GM23338 (cell line): ENCODE measurements around the gene UTS2. TPM values are rescaled to one million over a fixed set of nuclear protein-coding genes. Genes with fewer than 3 reads are reported as not detected.

ENCODE experiments used
- ATAC-seq: fragments of 200-7000 bp; cut with Tn5 transposase; 3 replicates; pipeline ENCODE4 v1.9.1; 2020
- DNase-seq: peaks from one replicate; pipeline ENCODE4 v3.0.0-alpha.2; 2015; ENCODE audit warnings: low spot score
- H2AFZ ChIP-seq: fragments of 200-600 bp; sonication (generic); 2 replicates; pipeline ENCODE4 v1.8.0; 2016; ENCODE audit warnings: antibody characterized with exemption, mild to moderate bottlenecking, moderate library complexity
- H3F3A ChIP-seq: fragments of 200-600 bp; sonication (generic); replicated peaks from 2 replicates; pipeline ENCODE4 v1.8.0; 2017; ENCODE audit warnings: antibody characterized with exemption, mixed run types, low read depth
- H3K27ac ChIP-seq: fragments of 200-600 bp; sonication (generic); 2 replicates; pipeline ENCODE4 v1.6.1; 2016; ENCODE audit warnings: low read depth
- H3K27me3 ChIP-seq: fragments of 200-600 bp; sonication (generic); 2 replicates; pipeline ENCODE4 v1.8.0; 2016; ENCODE audit warnings: mild to moderate bottlenecking, mixed run types, moderate library complexity; ENCODE audit not compliant: insufficient read depth
- H3K36me3 ChIP-seq: fragments of 200-600 bp; sonication (generic); 2 replicates; pipeline ENCODE4 v1.8.0; 2016; ENCODE audit warnings: mild to moderate bottlenecking; ENCODE audit not compliant: insufficient read depth
- H3K4me1 ChIP-seq: fragments of 200-600 bp; sonication (generic); 2 replicates; pipeline ENCODE4 v1.8.0; 2016; ENCODE audit warnings: mild to moderate bottlenecking, moderate library complexity; ENCODE audit not compliant: insufficient read depth
- H3K4me2 ChIP-seq: fragments of 200-600 bp; sonication (generic); 2 replicates; pipeline ENCODE4 v1.7.1; 2017; ENCODE audit warnings: mixed run types
- H3K4me3 ChIP-seq: fragments of 200-600 bp; sonication (generic); 2 replicates; pipeline ENCODE4 v1.6.1; 2016; ENCODE audit warnings: mixed run types
- H3K79me2 ChIP-seq: fragments of 200-600 bp; sonication (generic); replicated peaks from 2 replicates; pipeline ENCODE4 v1.8.0; 2017; ENCODE audit warnings: mild to moderate bottlenecking; ENCODE audit not compliant: insufficient read depth
- H3K9me2 ChIP-seq: fragments of 200-600 bp; sonication (generic); 2 replicates; pipeline ENCODE4 v1.8.0; 2017; ENCODE audit not compliant: insufficient read depth
- H4K20me1 ChIP-seq: fragments of 200-600 bp; sonication (generic); replicated peaks from 2 replicates; pipeline ENCODE4 v1.8.0; 2017; ENCODE audit warnings: mild to moderate bottlenecking; ENCODE audit not compliant: insufficient read depth
- H3K27ac Mint-ChIP-seq: 2 replicates; pipeline ENCODE4 v1.8.0; 2020; ENCODE audit warnings: inconsistent platforms, mild to moderate bottlenecking, moderate library complexity, mixed read lengths
- H3K27me3 Mint-ChIP-seq: 3 replicates; pipeline ENCODE4 v1.8.0; 2022; ENCODE audit warnings: low read depth, mild to moderate bottlenecking, moderate library complexity, mixed read lengths, inconsistent platforms; ENCODE audit not compliant: insufficient read depth, poor library complexity
- H3K36me3 Mint-ChIP-seq: 3 replicates; pipeline ENCODE4 v1.8.0; 2021; ENCODE audit warnings: low read depth, mild to moderate bottlenecking, inconsistent platforms, moderate library complexity, mixed read lengths
- H3K4me1 Mint-ChIP-seq: 3 replicates; pipeline ENCODE4 v1.8.0; 2020; ENCODE audit warnings: mild to moderate bottlenecking, inconsistent platforms, mixed read lengths
- H3K4me3 Mint-ChIP-seq: 3 replicates; pipeline ENCODE4 v1.8.0; 2021; ENCODE audit warnings: moderate library complexity, mild to moderate bottlenecking, inconsistent platforms, mixed read lengths
- H3K9me3 Mint-ChIP-seq: 3 replicates; pipeline ENCODE4 v1.8.0; 2020; ENCODE audit warnings: moderate library complexity, mild to moderate bottlenecking, inconsistent platforms, mixed read lengths
- CREB1 ChIP-seq: fragments of 250-450 bp; sonication (Bioruptor Pico); IDR thresholded peaks from 2 replicates; pipeline ENCODE4 v1.5.0; 2020; ENCODE audit warnings: low read depth, mild to moderate bottlenecking, moderate library complexity
- CTCF ChIP-seq, 2 experiments: fragments of 200-600 bp in 1 of 2; sonication (generic) in 1 of 2; conservative IDR thresholded peaks; 2 replicates each; pipeline versions ENCODE4 v1.5.1 to v1.6.1; 2016 to 2017; ENCODE audit warnings: antibody characterized with exemption in 2 of 2, low read depth in 2 of 2, mild to moderate bottlenecking in 2 of 2, moderate library complexity in 1 of 2
- ETS1 ChIP-seq: IDR thresholded peaks from 2 replicates; pipeline ENCODE4 v1.6.1; 2016; ENCODE audit warnings: antibody characterized with exemption
- JUNB ChIP-seq: IDR thresholded peaks from one replicate; pipeline ENCODE4 v1.6.1; 2016; ENCODE audit warnings: antibody characterized with exemption; ENCODE audit not compliant: unreplicated experiment
- NANOG ChIP-seq: IDR thresholded peaks from 2 replicates; pipeline ENCODE4 v1.6.1; 2016; ENCODE audit warnings: antibody characterized with exemption, borderline replicate concordance
- POLR2AphosphoS5 ChIP-seq: IDR thresholded peaks from 2 replicates; pipeline ENCODE4 v1.6.1; 2016; ENCODE audit warnings: antibody characterized with exemption, low read depth
- REST ChIP-seq: IDR thresholded peaks from one replicate; pipeline ENCODE4 v1.6.1; 2018; ENCODE audit warnings: antibody characterized with exemption; ENCODE audit not compliant: unreplicated experiment
- ZNF114 ChIP-seq: fragments of 250-450 bp; sonication (Bioruptor Pico); IDR thresholded peaks from 2 replicates; pipeline ENCODE4 v1.5.0; 2020; ENCODE audit warnings: mild to moderate bottlenecking, moderate library complexity
- ZNF331 ChIP-seq: fragments of 250-450 bp; sonication (Bioruptor Pico); IDR thresholded peaks from 2 replicates; pipeline ENCODE4 v1.5.0; 2020; ENCODE audit warnings: low read depth, mild to moderate bottlenecking, moderate library complexity
- polyA plus RNA-seq: library from polyadenylated mRNA; unstranded; fragments of >200 nt; fragmentation: Nextera tagmentation; extraction: Ambion mirVana; gene quantifications from 2 replicates; pipeline ENCODE4 v1.2.1, GENCODE V29; 2016
- total RNA-seq: library from RNA; depleted of rRNA; stranded (reverse); fragments of >200 nt; shearing (Covaris generic); gene quantifications from 2 replicates; pipeline ENCODE4 v1.2.3, GENCODE V29; 2014

UTS2 gene
- total and polyA plus RNA-seq, 2 experiments from 2014 or later: not detected

- TF ChIP-seq JUNB (no peak), REST (no peak), CTCF (conservative IDR thresholded peaks at IDR 0.05; ENCODE audit: low read depth in 2 of 2) (no peak), ZNF331 (no peak), ETS1 (no peak), POLR2AphosphoS5 (no peak), ZNF114 (CRISPR knock-in tag) (no peak), NANOG (no peak)
- no peaks in the 10 kb centered on the region for H3F3A ChIP-seq
- H3K4me3 ChIP-seq: no peak overlapping the region
- no peak for ATAC-seq
- H3K4me2 ChIP-seq: no peak overlapping the region
- no peaks in the 10 kb centered on the region for H3K36me3 ChIP-seq
- H3K27ac ChIP-seq: no peak overlapping the region
- H3K4me1 ChIP-seq: no peaks in the 10 kb centered on the region
- no peak overlapping the region for H3K4me3 Mint-ChIP-seq
- no peaks in the 10 kb centered on the region for H3K79me2 ChIP-seq
- DNase-seq: no peak
- H3K27me3 Mint-ChIP-seq: peaks cover 3% of the 10 kb centered on the region
- H3K36me3 Mint-ChIP-seq: no peaks in the 10 kb centered on the region
- peaks cover 13% of the 10 kb centered on the region for H3K4me1 Mint-ChIP-seq
- H2AFZ ChIP-seq: peak overlapping the region; percentile 85
- no peaks in the 10 kb centered on the region for H4K20me1 ChIP-seq
- H3K9me3 Mint-ChIP-seq: no peaks in the 10 kb centered on the region
- no peak overlapping the region for H3K27ac Mint-ChIP-seq
- H3K27me3 ChIP-seq: no peaks in the 10 kb centered on the region
- no peaks in the 10 kb centered on the region for H3K9me2 ChIP-seq
Observed at GRCh38 chr1:7857000-7857399, 4.1 kb upstream of the UTS2 start.

GRCh38 chr1:7856345-7856744, 3.5 kb upstream of the UTS2 start:
- Histone ChIP-seq H3K36me3 (no peaks in the 10 kb centered on the region), H3K79me2 (no peaks in the 10 kb centered on the region), H3K4me3 (no peak overlapping the region), H3K4me1 (no peaks in the 10 kb centered on the region), H3K27ac (no peak overlapping the region), H2AFZ (peak overlapping the region; percentile 85), H3K9me2 (no peaks in the 10 kb centered on the region), H4K20me1 (no peaks in the 10 kb centered on the region), H3K27me3 (no peaks in the 10 kb centered on the region), H3K4me2 (no peak overlapping the region), H3F3A (no peaks in the 10 kb centered on the region)
- DNase-seq (peak; percentile 31), ATAC-seq (peak; percentile 58)
- H3K4me3 Mint-ChIP-seq: no peak overlapping the region
- H3K36me3 Mint-ChIP-seq: no peaks in the 10 kb centered on the region
- peaks cover 6% of the 10 kb centered on the region for H3K27me3 Mint-ChIP-seq
- peaks cover 13% of the 10 kb centered on the region for H3K4me1 Mint-ChIP-seq
- no peak overlapping the region for H3K27ac Mint-ChIP-seq
- H3K9me3 Mint-ChIP-seq: no peaks in the 10 kb centered on the region
- TF ChIP-seq JUNB (no peak), CTCF (conservative IDR thresholded peaks at IDR 0.05; ENCODE audit: low read depth in 2 of 2) (peak in 1 of 2 experiments; percentile 15; a peak in 2 of 4 replicates), CREB1 (CRISPR knock-in tag) (no peak), ZNF114 (CRISPR knock-in tag) (no peak)
